Pons (tissue), 1 donor: ENCODE measurements around the gene CDC123.

Source experiments
- DNase-seq: peaks from one replicate; pipeline ENCODE4 v3.0.0-alpha.2; 2016; ENCODE audit warnings: low spot score

CDC123 gene

GRCh38 chr10:12299222-12299965 is 103.4 kb downstream of the CDC123 start:
- peak; percentile 49 for DNase-seq
